Endothelial cell of umbilical vein (primary cell): Measurements from ENCODE around the gene MRPL38.

ENCODE experiments used
- CTCF ChIP-seq, 2 donors: IDR thresholded peaks; 1 replicate in 1 of 2; 2 replicates in 1 of 2; pipeline ENCODE4 v1.5.1; 2011; ENCODE audit warnings: low read length in 2 of 2, mild to moderate bottlenecking in 2 of 2, moderate library complexity in 2 of 2, control low read depth in 1 of 2, inconsistent platforms in 1 of 2, low read depth in 1 of 2; ENCODE audit not compliant: insufficient read depth in 1 of 2; ENCODE audit errors: extremely low read depth in 1 of 2
- EZH2 ChIP-seq: IDR thresholded peaks from 2 replicates; pipeline ENCODE4 v1.6.1; 2012; ENCODE audit warnings: borderline replicate concordance, low read depth, mild to moderate bottlenecking, moderate library complexity, low read length, inconsistent platforms; ENCODE audit not compliant: severe bottlenecking
- FOS ChIP-seq: IDR thresholded peaks from 2 replicates; pipeline ENCODE4 v1.6.1; 2011; ENCODE audit warnings: mild to moderate bottlenecking, low read length, moderate library complexity, borderline replicate concordance; ENCODE audit not compliant: insufficient read depth
- GATA2 ChIP-seq: IDR thresholded peaks from 2 replicates; pipeline ENCODE4 v1.7.0; 2011; ENCODE audit warnings: low read depth, mild to moderate bottlenecking, moderate library complexity, mixed read lengths, low read length; ENCODE audit not compliant: insufficient read length, insufficient read depth
- JUN ChIP-seq: IDR thresholded peaks from 2 replicates; pipeline ENCODE4 v1.6.1; 2011; ENCODE audit warnings: borderline replicate concordance, low read depth; ENCODE audit not compliant: insufficient read length, insufficient read depth
- MYC ChIP-seq: IDR thresholded peaks from one replicate; pipeline ENCODE4 v1.6.1; 2011; ENCODE audit warnings: mild to moderate bottlenecking, low read depth, low read length
- POLR2A ChIP-seq: IDR thresholded peaks from 2 replicates; pipeline ENCODE4 v1.6.1; 2012; ENCODE audit warnings: low read depth, mild to moderate bottlenecking, control low read depth, low read length
- POLR2AphosphoS5 ChIP-seq: IDR thresholded peaks from 2 replicates; pipeline ENCODE4 v1.6.1; 2012; ENCODE audit warnings: low read depth, mild to moderate bottlenecking, control low read depth, low read length, moderate library complexity; ENCODE audit not compliant: insufficient read depth
- TF ChIP-seq, protein P1 (sequence below): IDR thresholded peaks from 2 replicates; pipeline ENCODE4 v1.6.1; 2011; ENCODE audit not compliant: insufficient read depth, insufficient read length

- TF ChIP-seq POLR2AphosphoS5 (no peak), CTCF (IDR thresholded peaks at IDR 0.05; ENCODE audit: extremely low read depth in 1 of 2, insufficient read depth in 1 of 2, low read depth in 1 of 2, low read length in 2 of 2) (no peak), POLR2A (no peak), EZH2 (no peak), MYC (no peak), GATA2 (no peak), FOS (no peak), JUN (no peak)
- TF ChIP-seq, protein P1, sequence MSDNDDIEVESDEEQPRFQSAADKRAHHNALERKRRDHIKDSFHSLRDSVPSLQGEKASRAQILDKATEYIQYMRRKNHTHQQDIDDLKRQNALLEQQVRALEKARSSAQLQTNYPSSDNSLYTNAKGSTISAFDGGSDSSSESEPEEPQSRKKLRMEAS = no peak
Observed at GRCh38 chr17:75906143-75906884, 1.6 kb upstream of the MRPL38 start.
